ENCODE data around the gene AFF2.

The AFF2 gene

DNA sequence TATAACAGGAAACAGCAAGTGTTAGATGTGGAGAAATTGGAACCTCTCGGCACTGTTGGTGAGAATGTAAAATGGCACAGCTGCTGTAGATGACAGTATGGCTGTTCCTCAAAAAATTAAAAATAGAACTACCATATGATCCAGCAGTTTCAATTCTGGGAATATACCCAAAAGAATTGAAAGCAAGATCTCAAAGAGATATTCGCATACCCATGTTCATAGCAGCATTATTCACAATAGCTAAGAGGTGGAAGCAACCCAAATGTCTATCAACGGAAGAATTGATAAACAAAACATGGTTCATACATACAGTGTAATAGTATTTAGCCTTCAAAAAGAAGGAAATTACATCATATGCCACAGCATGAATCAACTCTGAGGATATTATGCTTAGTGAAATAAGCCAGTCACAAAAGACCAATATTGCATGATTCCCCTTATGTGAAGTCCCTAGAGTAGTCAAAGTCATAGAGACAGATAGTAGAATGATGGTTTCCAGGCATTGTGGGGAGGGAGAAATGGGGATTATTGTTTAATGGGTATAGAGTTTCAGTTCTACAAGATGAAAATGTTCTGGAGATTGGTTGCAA, 537.0 kb downstream of the AFF2 start:
- Histone ChIP-seq H3K9me3 (no peaks in the 10 kb centered on the region), H3K36me3 (no peaks in the 10 kb centered on the region), H3K27ac (no peak overlapping the region), H3K4me3 (ENCODE audit: low read depth in 1 of 2, low read length in 1 of 2) (no peak overlapping the region), H3K27me3 (no peaks in the 10 kb centered on the region), H3K4me1 (ENCODE audit: control insufficient read depth in 1 of 2, insufficient read depth in 1 of 2, low read depth in 1 of 2, low read length in 1 of 2) (no peaks in the 10 kb centered on the region)
- no peak for TF ChIP-seq CTCF (IDR thresholded peaks at IDR 0.05)

DNA sequence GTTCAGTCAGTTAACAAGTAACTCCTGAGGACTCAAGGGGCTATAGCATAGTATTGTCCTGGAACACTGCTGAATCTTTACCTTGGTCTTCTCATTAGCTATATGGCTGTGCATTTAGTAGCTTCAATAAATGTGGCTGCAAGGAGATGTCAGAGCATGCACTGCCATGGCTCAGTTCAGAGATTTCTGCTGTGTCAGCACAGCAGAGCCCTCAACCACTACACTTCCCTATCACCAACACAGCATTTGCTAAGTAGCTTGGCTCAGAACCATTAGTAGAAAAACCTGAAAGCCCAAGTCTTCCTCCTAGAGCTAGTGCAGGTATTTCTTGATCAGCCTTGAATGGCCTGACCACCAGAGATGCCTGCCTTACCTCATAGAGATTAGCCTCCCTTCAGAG, 538.6 kb downstream of the AFF2 start:
- Histone ChIP-seq H3K9me3 (no peaks in the 10 kb centered on the region), H3K4me3 (ENCODE audit: low read depth in 1 of 2, low read length in 1 of 2) (no peak overlapping the region), H3K27ac (no peak overlapping the region), H3K27me3 (no peaks in the 10 kb centered on the region), H3K4me1 (ENCODE audit: control insufficient read depth in 1 of 2, insufficient read depth in 1 of 2, low read depth in 1 of 2, low read length in 1 of 2) (no peaks in the 10 kb centered on the region), H3K36me3 (no peaks in the 10 kb centered on the region)
- no peak for TF ChIP-seq CTCF (IDR thresholded peaks at IDR 0.05)

DNA sequence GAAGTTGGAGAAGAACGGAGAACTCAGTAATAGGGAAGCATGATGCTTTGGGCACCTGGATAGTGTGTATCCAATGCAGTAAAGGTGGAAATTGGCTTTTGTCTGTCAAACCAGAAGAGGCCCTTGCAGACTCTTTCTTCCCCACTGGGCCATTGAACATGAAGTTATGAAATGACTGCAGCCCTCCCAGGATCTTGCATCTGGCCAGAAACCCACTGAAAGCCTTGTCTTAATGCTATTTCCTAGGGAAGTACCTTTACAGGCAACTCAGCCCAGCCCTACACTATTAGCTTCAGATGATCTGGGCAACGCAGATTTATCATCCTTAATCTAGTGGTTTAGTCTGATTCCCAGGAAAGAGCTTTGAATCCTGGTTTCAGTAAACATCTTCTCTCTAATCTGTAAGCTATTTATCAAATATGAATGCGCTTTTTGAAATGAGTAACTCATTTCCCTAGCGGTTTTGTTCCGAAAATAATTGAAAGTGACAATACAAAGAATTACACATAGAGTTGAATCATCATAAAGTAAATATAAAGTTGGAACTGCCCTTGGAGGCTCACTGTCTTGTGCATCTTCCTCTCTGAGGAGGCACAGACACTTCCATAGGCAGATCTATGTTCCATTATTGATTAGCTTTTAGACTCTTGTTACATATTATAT, 540.6 kb downstream of the AFF2 start:
- TF ChIP-seq CTCF (IDR thresholded peaks at IDR 0.05): no peak
- Histone ChIP-seq H3K9me3 (no peaks in the 10 kb centered on the region), H3K4me3 (ENCODE audit: low read depth in 1 of 2, low read length in 1 of 2) (no peak overlapping the region), H3K4me1 (ENCODE audit: control insufficient read depth in 1 of 2, insufficient read depth in 1 of 2, low read depth in 1 of 2, low read length in 1 of 2) (no peaks in the 10 kb centered on the region), H3K27ac (no peak overlapping the region), H3K27me3 (no peaks in the 10 kb centered on the region), H3K36me3 (no peaks in the 10 kb centered on the region)

GRCh38 chrX:149043401-149043800, 543.0 kb downstream of the AFF2 start:
- Histone ChIP-seq H3K4me3 (ENCODE audit: low read depth in 1 of 2, low read length in 1 of 2) (no peak overlapping the region), H3K27me3 (no peaks in the 10 kb centered on the region), H3K9me3 (no peaks in the 10 kb centered on the region), H3K27ac (no peak overlapping the region), H3K4me1 (ENCODE audit: control insufficient read depth in 1 of 2, insufficient read depth in 1 of 2, low read depth in 1 of 2, low read length in 1 of 2) (no peaks in the 10 kb centered on the region), H3K36me3 (no peaks in the 10 kb centered on the region)
- no peak for TF ChIP-seq CTCF (IDR thresholded peaks at IDR 0.05)

DNA sequence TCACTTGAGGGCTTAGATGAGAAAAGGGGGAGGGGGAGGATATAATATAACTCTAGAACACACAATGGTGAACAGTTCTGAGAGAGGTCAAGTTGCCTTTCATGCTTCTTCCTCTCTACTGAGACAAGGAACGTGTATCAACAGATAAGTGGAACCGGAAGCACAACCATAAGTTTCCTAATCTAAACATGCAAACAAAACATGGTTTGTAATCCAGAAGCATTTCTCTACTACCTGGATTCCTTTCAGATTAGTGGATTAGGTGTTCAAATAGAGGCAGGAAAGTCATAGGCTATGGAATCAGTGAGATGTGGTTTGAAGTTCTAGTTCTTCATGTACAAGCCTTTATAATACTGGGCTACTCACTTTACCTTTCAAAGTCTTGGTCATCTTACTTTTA, 544.1 kb downstream of the AFF2 start:
- Histone ChIP-seq H3K27ac (no peak overlapping the region), H3K4me3 (ENCODE audit: low read depth in 1 of 2, low read length in 1 of 2) (no peak overlapping the region), H3K4me1 (ENCODE audit: control insufficient read depth in 1 of 2, insufficient read depth in 1 of 2, low read depth in 1 of 2, low read length in 1 of 2) (no peaks in the 10 kb centered on the region), H3K27me3 (no peaks in the 10 kb centered on the region), H3K36me3 (no peaks in the 10 kb centered on the region), H3K9me3 (no peaks in the 10 kb centered on the region)
- no peak for TF ChIP-seq CTCF (IDR thresholded peaks at IDR 0.05)
